Tibial nerve (tissue), 3 donors: ENCODE results near the gene RGS9.

ENCODE experiments used
- POLR2A ChIP-seq, 2 donors: fragments of 450-650 bp; IDR thresholded peaks; one replicate each; pipeline ENCODE4 v1.6.1; 2017; ENCODE audit warnings: antibody characterized with exemption in 2 of 2, mild to moderate bottlenecking in 2 of 2, moderate library complexity in 2 of 2
- TF ChIP-seq, protein P1 (sequence below), 5 experiments: fragments of 200-600 bp in 3 of 5; fragments of 450-650 bp in 2 of 5; sonication (generic) in 3 of 5; IDR thresholded peaks; one replicate each; pipeline ENCODE4 v1.5.1; 2016 to 2019; ENCODE audit warnings: antibody characterized with exemption in 5 of 5, mild to moderate bottlenecking in 3 of 5, moderate library complexity in 2 of 5

DNA sequence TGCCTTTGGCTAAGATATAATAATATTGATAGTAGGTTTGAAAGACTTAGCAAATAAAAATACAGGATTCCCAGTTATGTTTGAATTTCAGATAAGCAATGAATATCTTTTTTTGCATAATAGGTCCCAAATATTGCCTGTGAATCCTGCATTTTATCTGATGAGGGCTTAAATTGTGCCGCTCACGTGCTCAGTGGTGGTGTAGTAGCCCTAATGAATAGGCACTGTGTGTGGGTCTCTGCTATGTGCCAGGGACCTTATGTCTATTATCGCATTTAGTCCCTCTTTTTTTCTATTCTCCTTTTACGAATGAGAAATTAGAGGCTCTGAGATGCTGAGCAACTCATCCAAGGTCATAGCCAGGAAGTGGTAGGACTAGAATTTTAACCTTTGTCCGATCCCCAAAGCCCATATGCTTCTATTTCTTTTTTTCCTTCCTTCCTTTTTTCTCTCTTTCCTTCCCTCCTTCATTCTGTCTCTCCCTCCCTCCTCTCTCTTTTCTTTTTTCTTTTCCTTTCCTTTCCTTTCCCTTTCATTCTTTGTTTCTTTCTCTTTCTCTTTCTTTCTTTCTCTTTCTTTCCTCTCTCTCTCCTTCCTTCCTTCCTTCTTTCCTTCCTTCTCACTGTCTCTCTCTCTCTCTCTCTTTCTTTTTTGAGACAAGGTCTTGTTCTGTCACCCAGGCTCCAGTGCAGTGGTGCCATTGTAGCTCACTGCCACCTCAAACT lies 47.2 kb downstream of the RGS9 start:
- TF ChIP-seq POLR2A (IDR thresholded peaks at IDR 0.05) = no peak
- TF ChIP-seq, protein P1, sequence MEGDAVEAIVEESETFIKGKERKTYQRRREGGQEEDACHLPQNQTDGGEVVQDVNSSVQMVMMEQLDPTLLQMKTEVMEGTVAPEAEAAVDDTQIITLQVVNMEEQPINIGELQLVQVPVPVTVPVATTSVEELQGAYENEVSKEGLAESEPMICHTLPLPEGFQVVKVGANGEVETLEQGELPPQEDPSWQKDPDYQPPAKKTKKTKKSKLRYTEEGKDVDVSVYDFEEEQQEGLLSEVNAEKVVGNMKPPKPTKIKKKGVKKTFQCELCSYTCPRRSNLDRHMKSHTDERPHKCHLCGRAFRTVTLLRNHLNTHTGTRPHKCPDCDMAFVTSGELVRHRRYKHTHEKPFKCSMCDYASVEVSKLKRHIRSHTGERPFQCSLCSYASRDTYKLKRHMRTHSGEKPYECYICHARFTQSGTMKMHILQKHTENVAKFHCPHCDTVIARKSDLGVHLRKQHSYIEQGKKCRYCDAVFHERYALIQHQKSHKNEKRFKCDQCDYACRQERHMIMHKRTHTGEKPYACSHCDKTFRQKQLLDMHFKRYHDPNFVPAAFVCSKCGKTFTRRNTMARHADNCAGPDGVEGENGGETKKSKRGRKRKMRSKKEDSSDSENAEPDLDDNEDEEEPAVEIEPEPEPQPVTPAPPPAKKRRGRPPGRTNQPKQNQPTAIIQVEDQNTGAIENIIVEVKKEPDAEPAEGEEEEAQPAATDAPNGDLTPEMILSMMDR (IDR thresholded peaks at IDR 0.05) = no peak
